Measurements from ENCODE around the gene EXOC6B.

DNA sequence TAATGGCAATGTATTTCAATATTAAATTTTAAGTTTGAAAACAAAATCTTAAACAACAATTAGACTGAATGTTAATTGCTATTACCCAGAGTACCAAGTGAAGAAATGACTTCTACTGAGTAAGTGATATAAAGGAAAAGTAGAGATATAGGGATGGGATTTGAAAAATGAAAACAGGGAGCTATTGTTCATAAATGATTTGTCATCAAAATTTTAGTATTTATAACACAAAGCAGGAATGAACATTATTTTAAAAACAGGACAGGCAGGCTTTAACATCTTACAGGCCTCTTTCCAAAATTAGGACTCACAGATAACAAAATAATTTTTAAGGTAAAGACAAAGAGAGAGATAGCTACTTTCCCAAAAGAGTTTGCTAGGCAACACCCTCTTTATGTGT, 3.9 kb downstream of the EXOC6B start:
- TF ChIP-seq, protein P1, sequence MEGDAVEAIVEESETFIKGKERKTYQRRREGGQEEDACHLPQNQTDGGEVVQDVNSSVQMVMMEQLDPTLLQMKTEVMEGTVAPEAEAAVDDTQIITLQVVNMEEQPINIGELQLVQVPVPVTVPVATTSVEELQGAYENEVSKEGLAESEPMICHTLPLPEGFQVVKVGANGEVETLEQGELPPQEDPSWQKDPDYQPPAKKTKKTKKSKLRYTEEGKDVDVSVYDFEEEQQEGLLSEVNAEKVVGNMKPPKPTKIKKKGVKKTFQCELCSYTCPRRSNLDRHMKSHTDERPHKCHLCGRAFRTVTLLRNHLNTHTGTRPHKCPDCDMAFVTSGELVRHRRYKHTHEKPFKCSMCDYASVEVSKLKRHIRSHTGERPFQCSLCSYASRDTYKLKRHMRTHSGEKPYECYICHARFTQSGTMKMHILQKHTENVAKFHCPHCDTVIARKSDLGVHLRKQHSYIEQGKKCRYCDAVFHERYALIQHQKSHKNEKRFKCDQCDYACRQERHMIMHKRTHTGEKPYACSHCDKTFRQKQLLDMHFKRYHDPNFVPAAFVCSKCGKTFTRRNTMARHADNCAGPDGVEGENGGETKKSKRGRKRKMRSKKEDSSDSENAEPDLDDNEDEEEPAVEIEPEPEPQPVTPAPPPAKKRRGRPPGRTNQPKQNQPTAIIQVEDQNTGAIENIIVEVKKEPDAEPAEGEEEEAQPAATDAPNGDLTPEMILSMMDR (IDR thresholded peaks at IDR 0.05): no peak
- TF ChIP-seq POLR2A (IDR thresholded peaks at IDR 0.05) (no peak), POLR2AphosphoS5 (IDR thresholded peaks at IDR 0.05) (no peak)

Data from prostate gland (tissue), 2 donors.